Naive B cell (primary cell): ENCODE measurements around the gene RER1. TPM values are rescaled to one million over a fixed set of nuclear protein-coding genes. Genes with fewer than 3 reads are reported as not detected.

Experiments used
- ATAC-seq, 2 donors: fragments of 150-1000 bp; cut with Tn5 transposase; 2 replicates each; pipeline ENCODE4 v1.10.0; 2021; ENCODE audit warnings: low read depth in 2 of 2, mild to moderate bottlenecking in 2 of 2, moderate library complexity in 2 of 2
- DNase-seq: peaks from one replicate; pipeline ENCODE4 v3.0.0; 2022
- H3K27ac Mint-ChIP-seq, 6 donors: one replicate each; pipeline ENCODE4 v1.8.0; 2020 to 2022; ENCODE audit warnings: mild to moderate bottlenecking in 6 of 6, mixed read lengths in 6 of 6, moderate library complexity in 5 of 6, inconsistent platforms in 2 of 6
- H3K27me3 Mint-ChIP-seq, 3 donors: one replicate each; pipeline ENCODE4 v1.8.0; 2021 to 2022; ENCODE audit warnings: mixed read lengths in 3 of 3, mild to moderate bottlenecking in 1 of 3
- H3K36me3 Mint-ChIP-seq, 2 donors: one replicate each; pipeline ENCODE4 v1.8.0; 2020 to 2022; ENCODE audit warnings: mixed read lengths in 2 of 2, inconsistent platforms in 1 of 2, mild to moderate bottlenecking in 1 of 2
- H3K4me1 Mint-ChIP-seq, 3 donors: one replicate each; pipeline ENCODE4 v1.8.0; 2020 to 2022; ENCODE audit warnings: mixed read lengths in 3 of 3, inconsistent platforms in 1 of 3, mild to moderate bottlenecking in 1 of 3, moderate library complexity in 1 of 3
- H3K4me3 Mint-ChIP-seq, 8 donors: one replicate each; pipeline ENCODE4 v1.8.0; 2020 to 2022; ENCODE audit warnings: mild to moderate bottlenecking in 8 of 8, mixed read lengths in 8 of 8, moderate library complexity in 8 of 8, inconsistent platforms in 2 of 8
- H3K9me3 Mint-ChIP-seq, 7 donors: one replicate each; pipeline ENCODE4 v1.8.0; 2020 to 2022; ENCODE audit warnings: mixed read lengths in 7 of 7, mild to moderate bottlenecking in 5 of 7, inconsistent platforms in 2 of 7, moderate library complexity in 1 of 7
- polyA plus RNA-seq, 6 donors: library from polyadenylated mRNA; unstranded; fragments of 300-500 nt; fragmentation: Illumina TruSeq; gene quantifications; one replicate each; pipeline ENCODE4 v1.2.3, GENCODE V29; 2021; ENCODE audit warnings: low read depth in 6 of 6

Gene RER1
- polyA plus RNA-seq, 6 donors from 2014 or later = 116 to 129 (median 121) TPM

- no peaks in the 10 kb centered on the region for H3K9me3 Mint-ChIP-seq
- peak overlapping the region in 1 of 8 donors; percentile 54 for H3K4me3 Mint-ChIP-seq
- no peaks in the 10 kb centered on the region for H3K36me3 Mint-ChIP-seq
- H3K27me3 Mint-ChIP-seq = peaks cover 0 to 8% (median under 1%) of the 10 kb centered on the region in 3 donors
- no peak for ATAC-seq
- DNase-seq = no peak
- H3K4me1 Mint-ChIP-seq = no peaks in the 10 kb centered on the region
- H3K27ac Mint-ChIP-seq = no peak overlapping the region
Observed at GRCh38 chr1:2452201-2452931, 60.7 kb downstream of the RER1 start.

DNA sequence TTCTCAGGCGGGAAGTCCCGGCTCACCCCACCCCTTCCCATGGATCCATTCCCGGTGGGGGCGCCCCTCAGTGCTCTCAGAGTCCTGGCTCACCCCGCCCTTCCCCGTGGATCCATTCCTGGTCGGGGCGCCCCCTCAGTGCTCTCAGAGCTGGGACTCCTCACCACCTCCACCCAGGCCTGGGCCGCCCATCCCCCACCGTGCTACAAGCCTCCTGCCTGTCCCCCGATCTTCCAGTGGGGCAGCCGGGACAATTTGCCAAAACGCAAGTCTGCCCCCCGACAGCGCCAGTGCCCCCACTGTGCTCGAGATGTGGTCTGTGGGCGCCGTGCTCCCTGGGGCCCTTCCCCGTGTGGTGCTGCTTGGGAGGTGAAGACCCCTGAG lies 61.3 kb downstream of the RER1 start:
- DNase-seq (no peak), ATAC-seq (no peak)
- H3K36me3 Mint-ChIP-seq = no peaks in the 10 kb centered on the region
- no peaks in the 10 kb centered on the region for H3K9me3 Mint-ChIP-seq
- H3K4me1 Mint-ChIP-seq = no peaks in the 10 kb centered on the region
- H3K4me3 Mint-ChIP-seq = peak overlapping the region in 1 of 8 donors; percentile 54
- H3K27me3 Mint-ChIP-seq = peaks cover 0 to 7% (median 0%) of the 10 kb centered on the region in 3 donors
- H3K27ac Mint-ChIP-seq = peak overlapping the region in 1 of 6 donors; percentile 78

GRCh38 chr1:2454227-2454626 lies 62.6 kb downstream of the RER1 start:
- peaks cover 0 to 8% (median 0%) of the 10 kb centered on the region in 3 donors for H3K27me3 Mint-ChIP-seq
- no peak for DNase-seq
- H3K9me3 Mint-ChIP-seq = no peaks in the 10 kb centered on the region
- no peak overlapping the region for H3K4me3 Mint-ChIP-seq
- no peaks in the 10 kb centered on the region for H3K4me1 Mint-ChIP-seq
- H3K36me3 Mint-ChIP-seq = no peaks in the 10 kb centered on the region
- no peak overlapping the region for H3K27ac Mint-ChIP-seq
- ATAC-seq = no peak

Other genes with a start within 250 kb of the RER1 start
- 10 to 100 TPM; 67.1 to 90.7 (median 77.7) TPM for gene FAAP20, start 197.1 kb upstream of the RER1 start, polyA plus RNA-seq
- 1 to 10 TPM in 1 of 6 donors, under 1 TPM in 4, not detected in 1; 0.26 to 1.3 (median 0.52) TPM for gene SKI, start 163.5 kb upstream of the RER1 start, polyA plus RNA-seq
- gene MORN1, start 287 bp upstream of the RER1 start, polyA plus RNA-seq = 1 to 10 TPM in 5 of 6 donors, under 1 TPM in 1; 0.29 to 7.1 (median 6.1) TPM
- gene PEX10, start 20.7 kb downstream of the RER1 start, polyA plus RNA-seq = 10 to 100 TPM; 10.7 to 24.1 (median 15.1) TPM
- 1 to 10 TPM in 5 of 6 donors, under 1 TPM in 1; 0.94 to 2.5 (median 1.6) TPM for gene PLCH2, start 84.4 kb downstream of the RER1 start, polyA plus RNA-seq
- gene PANK4, start 134.8 kb downstream of the RER1 start, polyA plus RNA-seq = 10 to 100 TPM in 3 of 6 donors, 1 to 10 TPM in 3; 8.6 to 22.2 (median 9.9) TPM
- not detected for gene HES5, start 138.4 kb downstream of the RER1 start, polyA plus RNA-seq
- 10 to 100 TPM; 40.7 to 75.6 (median 50.4) TPM for gene TNFRSF14, start 164.5 kb downstream of the RER1 start, polyA plus RNA-seq
- 10 to 100 TPM; 11.6 to 18.6 (median 13.7) TPM for gene PRXL2B, start 194.9 kb downstream of the RER1 start, polyA plus RNA-seq
- 1 to 10 TPM in 5 of 6 donors, not detected in 1; 1.0 to 8.5 (median 5.3) TPM for gene MMEL1, start 241.2 kb downstream of the RER1 start, polyA plus RNA-seq